H9 (cell line): ENCODE measurements around the gene NAT14. TPM values are rescaled to one million over a fixed set of nuclear protein-coding genes. Genes with fewer than 3 reads are reported as not detected.

Source experiments
- DNase-seq: peaks from one replicate; pipeline ENCODE4 v3.0.0-alpha.2; 2017
- H2AFZ ChIP-seq: one replicate; pipeline ENCODE4 v1.6.1; 2013; ENCODE audit warnings: mild to moderate bottlenecking, low read length, control low read depth, moderate library complexity
- H2AK5ac ChIP-seq: 2 replicates; pipeline ENCODE4 v1.6.1; 2013; ENCODE audit warnings: low read length, control low read depth, mixed read lengths; ENCODE audit not compliant: insufficient read length
- H2BK120ac ChIP-seq: one replicate; pipeline ENCODE4 v1.6.1; 2013; ENCODE audit warnings: low read depth, mild to moderate bottlenecking, low read length, control low read depth, inconsistent platforms; ENCODE audit not compliant: poor library complexity, severe bottlenecking
- H2BK12ac ChIP-seq: 2 replicates; pipeline ENCODE4 v1.6.1; 2013; ENCODE audit warnings: low read length, control low read depth, mixed read lengths, low read depth; ENCODE audit not compliant: insufficient read length
- H2BK15ac ChIP-seq: 2 replicates; pipeline ENCODE4 v1.6.1; 2013; ENCODE audit warnings: low read depth, low read length, control low read depth
- H2BK20ac ChIP-seq: one replicate; pipeline ENCODE4 v1.6.1; 2013; ENCODE audit warnings: low read depth, mild to moderate bottlenecking, low read length, control low read depth, inconsistent platforms; ENCODE audit not compliant: poor library complexity, severe bottlenecking
- H2BK5ac ChIP-seq: 2 replicates; pipeline ENCODE4 v1.6.1; 2013; ENCODE audit warnings: low read length, control low read depth, mixed read lengths; ENCODE audit not compliant: insufficient read length
- H3K14ac ChIP-seq: 2 replicates; pipeline ENCODE4 v1.6.1; 2013; ENCODE audit warnings: low read length, control low read depth; ENCODE audit not compliant: insufficient read depth
- H3K18ac ChIP-seq: 2 replicates; pipeline ENCODE4 v1.6.1; 2013; ENCODE audit warnings: low read depth, mild to moderate bottlenecking, mixed read lengths, low read length, control low read depth; ENCODE audit not compliant: insufficient read length
- H3K23ac ChIP-seq: 2 replicates; pipeline ENCODE4 v1.6.1; 2013; ENCODE audit warnings: low read length, control low read depth, mixed read lengths, low read depth; ENCODE audit not compliant: insufficient read length
- H3K23me2 ChIP-seq: 2 replicates; pipeline ENCODE4 v1.6.1; 2013; ENCODE audit warnings: low read depth, mild to moderate bottlenecking, mixed read lengths, low read length, control low read depth; ENCODE audit not compliant: insufficient read length, poor library complexity, severe bottlenecking
- H3K27ac ChIP-seq: 2 replicates; pipeline ENCODE4 v1.5.1; 2013; ENCODE audit warnings: low read length, control low read depth, mixed read lengths, low read depth; ENCODE audit not compliant: insufficient read length
- H3K27me3 ChIP-seq: 2 replicates; pipeline ENCODE4 v1.6.1; 2013; ENCODE audit warnings: low read length, control low read depth, inconsistent platforms; ENCODE audit not compliant: insufficient read depth
- H3K4ac ChIP-seq: 2 replicates; pipeline ENCODE4 v1.6.1; 2013; ENCODE audit warnings: low read depth, mild to moderate bottlenecking, control low read depth, inconsistent platforms, low read length, moderate library complexity
- H3K4me1 ChIP-seq: 2 replicates; pipeline ENCODE4 v1.6.1; 2013; ENCODE audit warnings: low read length, control low read depth, inconsistent platforms; ENCODE audit not compliant: insufficient read depth
- H3K4me2 ChIP-seq: 2 replicates; pipeline ENCODE4 v1.6.1; 2013; ENCODE audit warnings: low read length, control low read depth, mixed read lengths; ENCODE audit not compliant: insufficient read length, insufficient read depth
- H3K56ac ChIP-seq: 2 replicates; pipeline ENCODE4 v1.6.1; 2013; ENCODE audit warnings: low read depth, mild to moderate bottlenecking, mixed read lengths, low read length, control low read depth; ENCODE audit not compliant: insufficient read length
- H3K79me1 ChIP-seq: 2 replicates; pipeline ENCODE4 v1.6.1; 2013; ENCODE audit warnings: low read depth, mild to moderate bottlenecking, moderate library complexity, low read length, control low read depth, inconsistent platforms; ENCODE audit not compliant: insufficient read depth, poor library complexity, severe bottlenecking
- H3K79me2 ChIP-seq: 2 replicates; pipeline ENCODE4 v1.6.1; 2013; ENCODE audit warnings: low read length, control low read depth, inconsistent platforms; ENCODE audit not compliant: insufficient read depth
- H3K9ac ChIP-seq: 2 replicates; pipeline ENCODE4 v1.6.1; 2013; ENCODE audit warnings: low read length, control low read depth, mixed read lengths; ENCODE audit not compliant: insufficient read length; ENCODE audit errors: extremely low read depth
- H3K9me3 ChIP-seq: one replicate; pipeline ENCODE4 v1.6.1; 2013; ENCODE audit warnings: low read depth, low read length, inconsistent platforms; ENCODE audit not compliant: control insufficient read depth
- H3T11ph ChIP-seq: one replicate; pipeline ENCODE4 v1.6.1; 2013; ENCODE audit warnings: mild to moderate bottlenecking, low read length, control low read depth, inconsistent platforms
- H4K20me1 ChIP-seq: one replicate; pipeline ENCODE4 v1.6.1; 2013; ENCODE audit not compliant: control insufficient read depth, insufficient read length, insufficient read depth
- H4K5ac ChIP-seq: 2 replicates; pipeline ENCODE4 v1.6.1; 2013; ENCODE audit warnings: low read depth, mild to moderate bottlenecking, mixed read lengths, low read length, control low read depth; ENCODE audit not compliant: insufficient read length
- H4K8ac ChIP-seq: replicated peaks from 2 replicates; pipeline ENCODE4 v1.6.1; 2013; ENCODE audit warnings: low read length, control low read depth, mixed read lengths, low read depth; ENCODE audit not compliant: insufficient read length
- H4K91ac ChIP-seq: 2 replicates; pipeline ENCODE4 v1.6.1; 2013; ENCODE audit warnings: low read depth, mild to moderate bottlenecking, moderate library complexity, mixed read lengths, low read length, control low read depth; ENCODE audit not compliant: insufficient read length
- H3K27ac Mint-ChIP-seq, 3 experiments: 2 replicates in 2 of 3; 3 replicates in 1 of 3; pipeline ENCODE4 v1.8.0; 2020 to 2021; ENCODE audit warnings: mixed read lengths in 3 of 3, mild to moderate bottlenecking in 1 of 3, moderate library complexity in 1 of 3
- H3K27me3 Mint-ChIP-seq: 2 replicates; pipeline ENCODE4 v1.8.0; 2021; ENCODE audit warnings: low read depth, mild to moderate bottlenecking, moderate library complexity, mixed read lengths
- H3K36me3 Mint-ChIP-seq, 3 experiments: 2 replicates in 2 of 3; 3 replicates in 1 of 3; pipeline ENCODE4 v1.8.0; 2020 to 2021; ENCODE audit warnings: low read depth in 3 of 3, mixed read lengths in 3 of 3; ENCODE audit not compliant: insufficient read depth in 1 of 3
- H3K4me1 Mint-ChIP-seq, 2 experiments: 2 replicates each; pipeline ENCODE4 v1.8.0; 2020; ENCODE audit warnings: mixed read lengths in 2 of 2
- H3K4me3 Mint-ChIP-seq, 2 experiments: 2 replicates in 1 of 2; 3 replicates in 1 of 2; pipeline ENCODE4 v1.8.0; 2020 to 2021; ENCODE audit warnings: mild to moderate bottlenecking in 2 of 2, mixed read lengths in 2 of 2, moderate library complexity in 1 of 2
- H3K9me3 Mint-ChIP-seq, 2 experiments: 2 replicates in 1 of 2; 3 replicates in 1 of 2; pipeline ENCODE4 v1.8.0; 2020; ENCODE audit warnings: mild to moderate bottlenecking in 2 of 2, mixed read lengths in 2 of 2, moderate library complexity in 1 of 2
- CTCF ChIP-seq: fragments of 200-600 bp; sonication (generic); conservative IDR thresholded peaks from 3 replicates; pipeline ENCODE4 v1.8.0; 2021; ENCODE audit warnings: antibody characterized with exemption, mild to moderate bottlenecking
- WGBS: extraction: QIAGEN DNeasy Blood & Tissue Kit; methylation state at CpG from one replicate; pipeline ENCODE4 v1.1.7; 2013; ENCODE audit warnings: missing lambda C conversion rate, low lambda C conversion rate, mixed read lengths; ENCODE audit not compliant: insufficient read length; ENCODE audit errors: extremely low coverage; 5-methylcytosine and 5-hydroxymethylcytosine counted together
- total RNA-seq: library from RNA; stranded (reverse); gene quantifications from 2 replicates; pipeline ENCODE4 v1.2.1, GENCODE V29; 2021

The NAT14 gene
- total RNA-seq, 1 experiment from 2014 or later: 51.2 TPM

GRCh38 chr19:55488986-55489710 is 4.2 kb downstream of the NAT14 start:
- WGBS: no CpG with 5 or more reads among the region's 36 CpGs
- Histone ChIP-seq H2BK120ac (no peak overlapping the region), H3K23ac (no peak overlapping the region), H4K8ac (no peak overlapping the region), H3K18ac (no peak overlapping the region), H4K5ac (no peak overlapping the region), H3K79me1 (no peaks in the 10 kb centered on the region), H4K20me1 (no peaks in the 10 kb centered on the region), H2BK15ac (no peak overlapping the region), H3K4ac (no peak overlapping the region), H4K91ac (no peak overlapping the region), H3K79me2 (no peaks in the 10 kb centered on the region), H3K4me1 (peaks cover 3% of the 10 kb centered on the region), H3K9me3 (no peaks in the 10 kb centered on the region), H2BK12ac (no peak overlapping the region), H3K27ac (no peak overlapping the region), H3K14ac (no peak overlapping the region), H3T11ph (no peak overlapping the region), H2BK20ac (no peak overlapping the region), H2AK5ac (no peak overlapping the region), H3K27me3 (no peaks in the 10 kb centered on the region), H3K23me2 (peaks cover 8% of the 10 kb centered on the region), H3K4me2 (no peak overlapping the region), H2AFZ (no peak overlapping the region), H3K56ac (no peak overlapping the region), H3K9ac (no peak overlapping the region), H2BK5ac (no peak overlapping the region)
- H3K4me3 Mint-ChIP-seq: no peak overlapping the region
- peaks cover 7% of the 10 kb centered on the region for H3K27me3 Mint-ChIP-seq
- H3K27ac Mint-ChIP-seq: no peak overlapping the region
- TF ChIP-seq CTCF: no peak
- peaks cover 16 to 37% of the 10 kb centered on the region in 2 experiments for H3K4me1 Mint-ChIP-seq
- H3K36me3 Mint-ChIP-seq: peaks cover 0 to 5% (median 0%) of the 10 kb centered on the region in 3 experiments; a peak in 3 of 7 replicates
- no peak for DNase-seq
- no peaks in the 10 kb centered on the region for H3K9me3 Mint-ChIP-seq
